SH-SY5Y (cell line): ENCODE measurements around the gene ICAM2.

Experiments
- GATA2 ChIP-seq: IDR thresholded peaks from 2 replicates; pipeline ENCODE4 v1.6.1; 2011; ENCODE audit warnings: mild to moderate bottlenecking, low read depth, low read length
- GATA3 ChIP-seq: IDR thresholded peaks from 2 replicates; pipeline ENCODE4 v1.6.1; 2011; ENCODE audit warnings: low read depth, mild to moderate bottlenecking, low read length, moderate library complexity

ICAM2 gene

GRCh38 chr17:63966646-63967264 lies 53.7 kb downstream of the ICAM2 start:
- TF ChIP-seq GATA2 (no peak), GATA3 (no peak)

GRCh38 chr17:63963123-63963522 lies 57.3 kb downstream of the ICAM2 start:
- TF ChIP-seq GATA3 (no peak), GATA2 (no peak)

- TF ChIP-seq GATA3 (no peak), GATA2 (no peak)
Observed at GRCh38 chr17:63962298-63962744, 58.1 kb downstream of the ICAM2 start.

- TF ChIP-seq GATA2 (no peak), GATA3 (no peak)
Observed at GRCh38 chr17:63961355-63962212, 58.8 kb downstream of the ICAM2 start.

GRCh38 chr17:63960430-63960829 lies 60.0 kb downstream of the ICAM2 start:
- TF ChIP-seq GATA2 (no peak), GATA3 (no peak)

- no peak for TF ChIP-seq GATA2
- no peak for TF ChIP-seq GATA3
Observed at GRCh38 chr17:63960006-63960405, 60.4 kb downstream of the ICAM2 start.

- no peak for TF ChIP-seq GATA2
- TF ChIP-seq GATA3: no peak
Observed at GRCh38 chr17:63956296-63956920, 64.0 kb downstream of the ICAM2 start.

- TF ChIP-seq GATA2 (no peak), GATA3 (no peak)
Observed at GRCh38 chr17:63955791-63956190, 64.6 kb downstream of the ICAM2 start.

GRCh38 chr17:63955232-63955631 lies 65.2 kb downstream of the ICAM2 start:
- TF ChIP-seq GATA3 (no peak), GATA2 (no peak)

GRCh38 chr17:63954402-63955063 lies 65.9 kb downstream of the ICAM2 start:
- TF ChIP-seq GATA3 (no peak), GATA2 (no peak)
